Upper lobe of left lung (tissue), 4 donors: ENCODE data around the gene TUSC2.

Source experiments
- POLR2AphosphoS5 ChIP-seq, 2 donors: sonication (generic); formaldehyde crosslinking; IDR thresholded peaks; one replicate each; pipeline ENCODE4 v1.5.1; 2017; ENCODE audit warnings: antibody characterized with exemption in 2 of 2
- TF ChIP-seq, protein P1 (sequence below), 6 experiments: fragments of 450-650 bp in 4 of 6; fragments of 200-600 bp in 2 of 6; sonication (generic) in 2 of 6; IDR thresholded peaks; one replicate each; pipeline ENCODE4 v1.5.1; 2016 to 2019; ENCODE audit warnings: antibody characterized with exemption in 6 of 6

DNA sequence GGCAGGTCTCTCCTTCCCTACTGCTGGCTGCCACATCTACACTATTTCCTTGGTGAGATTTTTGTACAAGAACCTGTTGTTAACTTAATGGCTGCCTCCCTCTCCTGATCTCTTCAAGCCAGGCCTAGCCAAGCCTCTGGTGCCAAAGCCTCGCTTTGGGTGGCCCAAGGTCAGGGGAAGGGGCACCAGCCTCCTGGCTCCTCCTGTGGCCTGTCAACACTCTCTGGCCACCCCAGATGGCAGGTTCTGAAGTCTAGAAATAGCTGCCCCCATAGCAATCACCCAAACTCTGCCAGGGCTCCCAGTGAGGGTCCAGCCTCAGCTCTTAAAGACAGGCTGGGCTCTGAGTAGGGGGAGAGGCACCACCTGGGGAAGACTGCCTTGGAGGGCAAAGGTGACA lies 40.8 kb downstream of the TUSC2 start:
- TF ChIP-seq POLR2AphosphoS5 (IDR thresholded peaks at IDR 0.05), result no peak
- TF ChIP-seq, protein P1, sequence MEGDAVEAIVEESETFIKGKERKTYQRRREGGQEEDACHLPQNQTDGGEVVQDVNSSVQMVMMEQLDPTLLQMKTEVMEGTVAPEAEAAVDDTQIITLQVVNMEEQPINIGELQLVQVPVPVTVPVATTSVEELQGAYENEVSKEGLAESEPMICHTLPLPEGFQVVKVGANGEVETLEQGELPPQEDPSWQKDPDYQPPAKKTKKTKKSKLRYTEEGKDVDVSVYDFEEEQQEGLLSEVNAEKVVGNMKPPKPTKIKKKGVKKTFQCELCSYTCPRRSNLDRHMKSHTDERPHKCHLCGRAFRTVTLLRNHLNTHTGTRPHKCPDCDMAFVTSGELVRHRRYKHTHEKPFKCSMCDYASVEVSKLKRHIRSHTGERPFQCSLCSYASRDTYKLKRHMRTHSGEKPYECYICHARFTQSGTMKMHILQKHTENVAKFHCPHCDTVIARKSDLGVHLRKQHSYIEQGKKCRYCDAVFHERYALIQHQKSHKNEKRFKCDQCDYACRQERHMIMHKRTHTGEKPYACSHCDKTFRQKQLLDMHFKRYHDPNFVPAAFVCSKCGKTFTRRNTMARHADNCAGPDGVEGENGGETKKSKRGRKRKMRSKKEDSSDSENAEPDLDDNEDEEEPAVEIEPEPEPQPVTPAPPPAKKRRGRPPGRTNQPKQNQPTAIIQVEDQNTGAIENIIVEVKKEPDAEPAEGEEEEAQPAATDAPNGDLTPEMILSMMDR (IDR thresholded peaks at IDR 0.05), result no peak
